HG02884 (cell line): ENCODE results near the gene NUP50.

ENCODE experiments used
- ATAC-seq: cut with Tn5 transposase; IDR thresholded peaks from one replicate; pipeline ENCODE4 v1.9.1; 2021; ENCODE audit warnings: mild to moderate bottlenecking, moderate library complexity; ENCODE audit not compliant: unreplicated experiment

NUP50 gene

DNA sequence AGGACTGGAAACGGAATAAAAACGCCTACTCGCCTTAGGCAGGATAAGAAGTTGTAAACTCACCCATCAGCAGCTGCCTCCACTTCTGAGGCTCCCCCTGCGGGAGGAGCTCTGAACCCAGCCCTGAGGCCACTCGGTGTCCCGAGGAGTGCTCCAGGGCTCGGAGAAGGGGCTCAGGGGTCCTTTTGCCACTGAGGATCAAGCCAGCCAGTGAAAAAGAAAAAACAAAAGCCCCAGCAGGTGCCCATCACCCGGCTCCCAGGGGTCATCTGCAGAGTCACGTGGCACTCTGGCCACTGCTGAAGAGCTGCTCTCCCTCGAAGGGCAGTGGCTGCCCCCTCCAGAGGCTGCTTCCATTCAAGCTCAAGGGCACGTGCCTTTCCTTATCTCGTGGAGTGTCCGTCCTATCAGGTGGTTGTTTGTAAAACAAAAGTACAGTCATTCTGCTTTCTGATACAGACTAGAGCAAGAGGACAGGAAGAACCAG lies 29.0 kb downstream of the NUP50 start:
- no peak for ATAC-seq

DNA sequence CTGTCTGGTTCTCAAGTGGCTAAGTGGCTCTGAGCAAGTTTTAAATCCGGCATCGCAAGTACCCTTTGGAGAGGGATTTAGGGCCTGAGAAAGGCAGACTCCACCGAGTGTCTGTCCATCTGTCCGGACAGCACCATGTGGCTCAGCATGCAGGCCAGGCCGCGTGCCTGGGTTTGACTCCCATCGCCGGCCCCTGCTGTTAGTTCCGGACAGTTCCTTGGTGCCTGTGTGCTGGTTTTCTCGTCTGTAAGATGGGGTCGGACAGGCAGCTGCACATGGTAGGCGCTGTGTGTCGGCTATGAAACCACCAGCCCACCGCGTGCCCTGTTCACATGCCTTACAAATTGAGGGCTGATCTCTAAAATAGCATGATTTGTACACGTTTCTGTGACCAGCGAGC lies 31.0 kb downstream of the NUP50 start:
- ATAC-seq = no peak

DNA sequence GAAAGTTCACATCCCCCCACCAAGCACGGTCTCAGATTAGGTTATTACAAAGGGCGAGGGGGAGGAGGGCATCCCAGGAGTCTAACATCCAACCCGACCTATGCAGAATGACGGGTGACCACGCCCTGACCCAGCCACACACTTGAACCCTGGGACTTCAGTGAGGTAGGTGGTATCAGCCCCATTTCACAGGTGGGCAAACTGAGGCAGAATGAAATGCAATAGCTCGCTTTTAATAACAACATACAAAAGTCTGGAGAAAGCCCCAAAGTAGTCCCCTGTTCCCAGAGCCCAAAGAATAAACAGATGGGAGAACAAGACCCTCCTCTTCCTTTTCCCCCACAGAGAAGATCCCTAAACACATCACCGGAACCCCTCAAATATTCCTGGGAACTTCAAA lies 31.9 kb downstream of the NUP50 start:
- no peak for ATAC-seq

DNA sequence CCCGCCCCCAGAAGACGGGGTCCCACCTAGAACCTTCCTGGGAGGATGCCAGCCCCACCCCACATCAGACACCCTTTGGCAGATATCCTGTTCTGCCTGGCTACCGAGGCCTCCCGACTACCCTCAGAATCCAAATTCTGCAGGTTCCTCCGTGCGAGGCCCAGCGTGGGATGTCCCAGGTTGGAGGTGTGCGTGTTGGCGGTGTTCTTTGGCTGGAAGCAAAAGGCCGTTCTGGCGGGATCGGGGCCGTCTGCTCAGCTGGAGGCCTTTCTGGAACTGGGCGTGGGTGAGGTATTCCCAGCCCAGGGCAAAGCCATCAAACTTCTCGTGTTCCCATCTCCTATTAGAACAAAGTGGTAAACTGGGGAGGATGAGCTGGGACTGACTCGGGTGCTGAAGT lies 32.6 kb downstream of the NUP50 start:
- no peak for ATAC-seq

DNA sequence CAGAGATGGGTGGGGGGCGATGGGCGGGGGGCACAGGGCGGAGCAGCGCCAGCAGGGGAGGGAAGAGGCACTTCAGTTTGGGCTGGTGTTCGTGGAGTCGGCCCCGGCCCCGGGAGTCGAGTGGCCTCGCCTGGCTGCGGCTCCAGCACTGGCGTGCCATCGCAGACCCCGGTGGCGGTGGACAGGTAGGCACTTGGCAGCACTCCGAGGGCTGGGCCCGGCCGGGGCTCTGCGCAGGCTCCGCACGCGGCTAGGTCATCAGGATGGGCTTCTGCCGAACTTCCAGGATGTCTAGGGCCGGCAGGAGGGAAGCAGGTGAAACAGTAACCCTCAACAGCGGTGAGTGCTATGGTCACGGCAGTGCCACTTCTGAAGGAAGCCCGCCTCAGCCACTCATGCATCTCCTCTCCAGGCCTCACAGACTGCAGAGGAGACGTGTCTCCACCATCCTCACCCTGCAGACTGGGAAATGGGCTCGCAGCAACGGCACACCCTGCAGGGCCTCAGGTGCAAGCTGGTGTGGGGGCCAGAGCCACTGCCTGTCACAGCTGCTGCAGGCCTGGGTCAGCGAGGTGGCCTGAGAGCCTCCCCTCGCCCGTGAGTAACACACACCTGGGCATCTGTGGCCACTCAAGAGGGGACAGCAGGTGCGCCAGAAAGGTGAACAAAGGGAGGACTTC lies 33.3 kb downstream of the NUP50 start:
- no peak for ATAC-seq

DNA sequence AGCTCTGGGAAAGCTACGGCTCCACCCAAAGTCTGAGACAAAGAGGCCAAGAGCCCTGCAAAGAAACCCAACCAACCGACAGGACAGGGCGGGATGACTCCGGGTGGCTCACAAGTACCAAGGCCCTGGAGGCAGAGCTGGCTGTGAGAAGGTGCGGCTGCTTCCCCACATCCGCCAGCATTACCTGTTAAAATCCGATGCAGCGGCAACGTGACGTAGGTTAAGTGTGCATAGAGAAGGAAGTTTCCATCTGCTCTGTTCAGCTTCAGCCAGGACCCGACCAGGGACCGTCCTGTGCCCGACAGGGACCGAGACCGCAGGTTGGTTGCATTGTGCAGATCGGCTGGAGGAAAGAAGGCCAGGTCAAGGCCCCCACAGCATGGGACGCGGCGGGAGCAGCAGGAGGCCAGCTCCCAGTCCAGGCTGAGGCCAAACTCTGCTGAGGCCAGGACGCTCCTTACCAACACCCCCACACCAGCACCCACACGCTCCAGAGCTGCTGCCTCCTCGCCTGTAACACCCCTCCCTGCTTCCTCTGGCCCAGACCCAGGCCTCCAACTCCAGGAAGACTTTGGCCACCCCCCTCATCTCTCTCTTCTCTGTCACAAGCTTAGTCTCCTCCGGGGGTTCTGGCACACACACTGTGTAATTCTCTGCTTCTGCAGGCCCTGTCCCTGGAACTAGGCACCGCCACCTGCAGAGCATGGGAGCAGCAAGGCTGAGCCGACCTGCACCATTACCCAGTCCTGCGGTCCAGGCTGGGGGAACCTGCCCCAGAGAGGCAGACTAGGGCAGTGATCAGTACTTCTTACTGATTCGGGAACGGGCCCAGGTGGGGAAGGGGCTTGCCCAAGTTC lies 34.1 kb downstream of the NUP50 start:
- no peak for ATAC-seq

DNA sequence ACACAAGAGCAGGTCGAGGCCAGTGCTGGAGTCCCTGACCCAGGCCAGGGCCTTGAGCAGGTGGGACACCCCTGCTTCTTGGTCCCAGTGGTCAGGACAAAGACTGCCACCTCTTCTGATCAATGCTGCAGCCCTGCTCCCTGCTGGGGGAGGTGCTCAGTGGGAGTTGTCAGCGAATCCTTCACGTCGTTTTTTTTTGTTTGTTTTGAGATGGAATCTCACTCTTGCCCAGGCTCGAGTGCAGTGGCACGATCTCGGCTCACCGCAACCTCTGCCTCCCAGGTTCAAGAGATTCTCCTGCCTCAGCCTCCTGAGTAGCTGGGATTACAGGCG lies 34.7 kb downstream of the NUP50 start:
- ATAC-seq = no peak

DNA sequence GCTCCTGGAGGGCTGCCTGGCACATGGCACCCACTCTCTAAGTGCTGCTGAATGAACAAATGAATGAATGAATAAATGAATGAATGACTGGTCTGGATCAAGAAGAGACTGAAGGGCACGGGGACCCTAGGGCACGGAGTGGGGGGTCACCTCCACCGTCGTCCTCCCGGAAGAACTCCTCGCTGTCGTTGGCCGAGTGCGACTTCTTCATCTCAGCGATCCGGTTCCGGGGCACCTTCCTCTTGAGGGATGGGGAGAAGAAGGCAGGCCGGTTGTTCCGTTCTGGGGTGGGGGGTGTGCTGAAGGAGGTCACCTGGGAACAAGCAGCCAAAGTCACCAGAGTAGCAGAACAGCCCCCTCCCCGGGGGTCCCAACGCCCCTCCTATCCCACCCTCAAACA lies 36.0 kb downstream of the NUP50 start:
- no peak for ATAC-seq

DNA sequence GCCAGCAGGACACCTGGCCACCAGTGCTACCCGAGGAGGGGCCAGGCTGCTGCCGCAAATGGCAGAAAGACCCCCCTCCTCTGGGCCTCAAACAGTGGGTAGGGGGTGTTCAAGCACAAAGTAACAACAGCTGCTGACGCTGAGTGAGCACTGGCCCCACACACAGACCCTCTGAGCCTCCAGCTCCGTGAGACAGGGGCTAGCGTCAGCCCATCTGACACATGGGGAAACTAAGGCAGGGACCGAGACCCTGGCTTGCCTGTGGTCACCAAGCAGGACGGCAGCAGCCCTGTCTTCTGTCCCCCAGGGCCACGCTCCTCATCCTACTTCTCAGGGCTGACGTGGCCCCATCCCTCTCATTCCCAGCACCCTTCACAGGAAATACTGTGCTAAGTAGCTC lies 36.5 kb downstream of the NUP50 start:
- ATAC-seq = no peak

DNA sequence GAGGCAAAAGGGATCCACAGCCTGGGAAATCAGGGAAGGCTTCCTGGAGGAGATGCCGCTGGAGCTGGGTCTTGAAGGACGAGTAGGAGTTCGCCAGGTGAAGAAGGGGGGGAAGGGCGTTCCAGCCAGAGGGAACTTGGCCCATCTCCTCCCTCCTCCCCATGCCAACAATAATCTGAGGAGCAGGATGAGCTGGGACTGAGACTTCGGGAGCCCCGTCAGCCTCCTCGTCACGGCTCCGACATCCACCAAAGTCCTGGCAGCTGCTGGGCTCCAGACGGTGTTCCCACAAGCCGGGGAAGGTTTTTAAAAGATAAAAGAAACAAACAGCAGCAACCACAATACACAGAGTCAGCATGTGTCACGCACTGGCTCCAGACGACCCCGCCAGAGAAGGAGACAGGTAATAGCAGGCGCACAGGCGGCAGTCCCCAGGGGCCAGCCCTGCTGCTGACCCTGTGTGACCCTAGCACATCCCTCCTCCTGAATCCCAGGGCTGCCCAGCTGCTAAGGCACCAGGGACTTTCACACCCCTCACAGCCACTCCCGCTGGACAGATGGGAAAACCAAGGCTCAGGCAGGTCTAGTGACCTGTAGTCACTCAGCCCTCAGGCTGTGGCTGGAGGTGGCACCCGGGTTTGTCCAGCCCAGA lies 37.3 kb downstream of the NUP50 start:
- no peak for ATAC-seq

DNA sequence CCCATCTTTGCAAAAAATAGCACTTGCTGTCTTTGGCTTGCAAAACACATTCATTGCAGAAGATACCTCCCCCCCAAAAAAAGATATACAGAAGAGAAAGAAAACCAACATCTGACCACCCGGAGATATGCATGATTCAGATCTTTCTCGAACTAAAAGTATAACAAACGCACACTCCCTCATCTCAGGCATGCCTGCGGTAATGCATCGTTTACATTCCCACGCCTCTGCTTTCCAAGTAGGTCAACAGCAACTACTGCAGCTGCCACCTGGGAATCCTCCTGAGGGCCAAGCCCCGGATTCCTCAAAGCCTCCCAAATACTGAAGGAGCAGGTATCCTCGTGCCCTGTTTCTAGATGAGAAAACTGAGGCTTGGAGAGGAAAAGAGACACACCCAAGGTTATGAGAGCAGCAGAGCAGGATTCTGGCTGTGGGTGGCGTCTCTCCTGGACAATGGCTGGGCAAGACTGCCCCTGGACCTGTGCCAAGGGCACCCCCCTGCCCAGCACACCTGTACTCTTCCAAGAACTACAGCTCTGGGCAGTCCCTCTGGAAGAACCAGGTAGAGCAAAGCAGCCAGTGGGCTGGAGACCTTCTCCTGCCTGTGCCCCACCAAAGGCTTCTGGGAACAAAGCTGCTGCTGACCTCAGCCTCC lies 38.1 kb downstream of the NUP50 start:
- ATAC-seq = no peak

DNA sequence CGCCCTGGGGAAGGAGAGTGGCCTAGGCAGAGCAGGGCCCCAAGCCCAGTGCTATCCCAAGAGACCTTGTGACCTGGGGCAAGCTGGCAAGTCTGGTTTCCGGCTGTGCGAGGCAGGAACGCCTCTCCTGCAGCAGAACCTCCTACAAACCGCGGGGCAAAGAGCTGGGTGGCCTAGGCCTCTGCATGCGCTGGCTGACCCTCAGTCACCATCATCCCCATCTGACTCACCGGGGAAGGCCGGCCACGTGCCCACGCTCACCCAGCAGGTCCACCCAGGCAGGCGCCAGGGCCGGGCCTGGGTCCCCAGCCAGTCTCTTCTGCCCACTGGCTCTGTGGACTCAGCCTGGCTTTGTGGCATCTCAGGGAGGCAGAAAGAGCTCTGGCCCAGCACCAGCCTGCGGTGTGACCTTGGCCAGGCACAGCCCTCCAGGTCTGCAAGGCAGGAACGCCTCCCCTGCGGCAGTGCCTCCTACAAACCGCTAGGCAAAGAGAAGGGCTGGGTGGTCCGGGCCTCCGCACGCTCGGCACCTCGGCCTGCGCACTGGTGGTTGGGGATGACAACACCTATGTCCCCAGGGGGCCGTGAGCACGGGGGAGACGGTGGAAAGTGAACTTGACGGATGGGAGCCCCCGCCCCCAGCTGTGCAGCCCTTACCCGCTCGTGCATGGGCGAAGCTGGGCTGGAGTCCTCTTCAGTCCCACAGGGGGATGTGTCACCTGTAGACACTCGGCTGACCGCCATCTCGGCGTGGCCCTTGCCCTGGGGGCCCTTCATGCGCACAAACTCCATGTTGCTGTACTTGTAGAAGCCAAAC lies 38.8 kb downstream of the NUP50 start:
- ATAC-seq = no peak

DNA sequence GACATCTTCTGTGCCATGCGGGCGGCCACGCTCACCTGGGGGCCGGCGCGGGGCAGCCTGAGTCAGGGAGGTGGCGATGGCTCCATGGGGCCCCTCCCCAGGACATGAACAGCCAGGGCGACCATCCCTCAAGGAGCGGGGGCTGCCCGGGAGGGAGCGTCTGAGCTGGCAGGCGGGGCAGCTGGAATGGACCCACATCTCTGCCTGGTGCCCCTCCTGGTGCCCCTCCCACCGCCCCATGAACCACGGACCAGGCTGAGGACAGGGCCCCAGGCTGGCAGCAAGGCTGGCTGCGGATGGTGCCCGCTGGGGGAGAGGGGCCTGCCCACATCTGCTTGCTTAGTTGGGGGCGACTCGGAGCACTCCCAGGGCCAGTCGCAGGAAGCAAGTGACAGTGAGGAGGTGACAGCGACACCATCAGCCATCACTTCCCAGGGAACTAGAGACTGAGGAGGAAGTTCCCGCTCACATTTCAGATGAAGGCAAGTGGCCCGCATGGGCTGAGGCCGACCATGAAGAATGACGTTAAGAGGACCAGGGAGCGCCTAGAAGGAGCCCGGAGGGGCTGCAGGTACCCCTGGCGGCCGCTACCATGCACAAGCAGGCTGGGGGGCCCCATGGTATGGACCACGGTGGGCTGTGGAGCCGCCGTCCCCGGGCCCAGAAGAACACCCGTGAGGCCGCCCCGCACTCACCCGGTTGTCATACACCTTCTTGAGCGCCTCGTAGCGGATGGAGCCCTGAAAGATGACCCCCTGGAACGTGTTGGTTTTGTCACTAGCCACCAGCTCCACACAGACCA lies 39.6 kb downstream of the NUP50 start:
- ATAC-seq = no peak

DNA sequence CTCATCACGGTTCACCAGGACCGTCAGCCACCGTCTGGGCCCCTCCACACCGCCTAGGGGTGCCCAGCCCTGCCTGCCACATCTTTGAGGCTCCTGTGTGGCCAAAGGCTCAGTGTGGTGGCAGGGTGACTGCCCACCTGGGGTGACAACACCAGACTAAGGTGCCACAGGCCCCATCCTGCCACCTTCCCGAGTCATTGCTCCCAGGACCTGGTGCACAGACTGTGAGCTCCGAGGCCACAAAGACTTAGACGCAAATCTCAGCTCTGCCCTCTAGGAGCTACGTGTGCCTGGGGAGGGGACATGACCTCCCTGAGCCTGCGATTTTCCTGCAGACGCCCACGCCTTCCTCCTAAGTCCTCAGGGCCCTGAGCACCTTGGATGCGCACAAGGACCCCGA lies 40.5 kb downstream of the NUP50 start:
- no peak for ATAC-seq

DNA sequence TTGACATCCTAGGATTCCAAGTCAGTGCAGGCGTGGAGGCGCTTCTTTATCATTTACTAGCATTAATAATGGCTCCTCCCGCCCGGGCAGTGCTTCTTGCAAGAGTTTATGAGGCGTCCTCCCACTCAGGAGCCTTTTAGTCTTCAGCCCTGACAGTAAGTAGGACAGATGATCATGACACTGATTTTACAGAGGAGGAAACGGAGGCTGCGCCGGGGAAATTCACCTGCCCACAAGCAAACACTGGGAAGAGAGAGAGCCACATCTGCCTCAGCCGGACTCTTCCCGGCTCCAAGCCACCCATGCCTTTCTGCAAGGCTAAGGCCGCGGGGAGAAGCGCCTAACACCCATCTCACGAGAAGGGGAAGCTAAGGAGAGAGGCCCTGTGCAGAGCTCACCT lies 41.1 kb downstream of the NUP50 start:
- ATAC-seq = no peak

DNA sequence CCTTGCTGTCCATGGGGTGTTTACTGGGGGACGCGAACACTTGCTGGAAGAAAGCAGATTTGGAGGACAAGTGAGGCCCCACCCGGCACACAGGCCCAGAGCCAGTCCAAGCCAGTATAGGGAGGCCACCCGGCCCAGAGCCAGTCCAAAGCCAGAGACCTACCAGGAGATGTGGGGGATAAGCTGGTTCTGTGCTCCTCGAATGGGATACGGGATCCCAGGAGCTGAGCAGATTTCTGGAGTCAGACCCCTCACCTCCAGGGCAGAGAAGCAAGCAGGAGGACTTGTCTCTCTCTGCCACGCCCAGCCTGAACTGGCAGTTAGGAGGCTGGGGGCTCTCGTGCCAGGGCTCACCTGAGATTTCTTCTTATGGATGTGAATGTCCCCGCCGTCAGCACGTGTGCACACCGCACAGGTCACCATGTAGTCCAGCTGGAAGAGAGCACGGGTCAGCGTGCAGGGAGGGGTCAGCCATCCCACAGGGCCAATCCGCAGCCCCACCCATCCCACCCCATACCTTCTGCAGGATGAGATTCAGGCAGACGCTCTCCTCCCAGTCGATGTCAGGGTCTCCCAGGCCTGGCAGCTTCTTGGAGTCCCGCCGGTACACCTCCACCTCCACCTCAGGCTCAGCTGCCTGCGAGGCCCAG lies 41.7 kb downstream of the NUP50 start:
- ATAC-seq = no peak

DNA sequence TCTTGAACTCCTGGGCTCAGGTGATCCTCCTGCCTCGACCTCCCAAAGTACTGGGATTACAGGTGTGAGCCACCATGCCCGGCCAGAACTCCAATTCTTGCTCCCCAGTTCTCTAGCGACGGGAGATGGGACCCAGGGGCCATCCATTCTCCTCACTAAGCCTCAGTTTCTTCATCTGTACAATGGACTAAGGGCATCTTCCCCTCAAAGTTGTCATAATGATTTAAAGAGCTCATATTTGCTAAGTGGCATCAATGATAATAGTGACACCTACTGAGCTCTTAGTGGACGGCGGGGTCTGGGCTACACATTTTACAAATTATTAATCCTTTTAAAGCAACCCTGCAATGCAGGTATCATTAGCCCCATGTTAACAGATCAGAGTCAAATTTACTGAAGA lies 42.5 kb downstream of the NUP50 start:
- ATAC-seq = no peak

DNA sequence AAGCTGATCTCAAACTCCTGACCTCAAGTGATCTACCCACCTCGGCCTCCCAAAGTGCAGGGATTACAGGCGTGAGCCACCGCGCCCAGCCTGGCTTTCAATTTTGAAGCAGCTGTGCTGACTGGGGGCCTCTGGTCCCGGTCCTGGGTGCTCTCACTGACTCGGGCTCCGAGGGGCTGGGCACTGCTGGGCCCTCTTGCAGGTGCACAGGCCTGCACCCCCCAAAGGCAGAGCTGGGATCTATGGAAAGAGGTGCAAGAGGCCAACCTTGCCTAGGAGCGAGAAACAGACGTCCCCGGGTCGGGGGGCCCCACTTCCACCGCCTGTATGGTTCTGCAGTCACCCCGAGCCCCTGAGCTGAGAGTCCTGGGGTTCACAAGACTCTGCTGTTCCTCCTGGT lies 43.8 kb downstream of the NUP50 start:
- no peak for ATAC-seq

DNA sequence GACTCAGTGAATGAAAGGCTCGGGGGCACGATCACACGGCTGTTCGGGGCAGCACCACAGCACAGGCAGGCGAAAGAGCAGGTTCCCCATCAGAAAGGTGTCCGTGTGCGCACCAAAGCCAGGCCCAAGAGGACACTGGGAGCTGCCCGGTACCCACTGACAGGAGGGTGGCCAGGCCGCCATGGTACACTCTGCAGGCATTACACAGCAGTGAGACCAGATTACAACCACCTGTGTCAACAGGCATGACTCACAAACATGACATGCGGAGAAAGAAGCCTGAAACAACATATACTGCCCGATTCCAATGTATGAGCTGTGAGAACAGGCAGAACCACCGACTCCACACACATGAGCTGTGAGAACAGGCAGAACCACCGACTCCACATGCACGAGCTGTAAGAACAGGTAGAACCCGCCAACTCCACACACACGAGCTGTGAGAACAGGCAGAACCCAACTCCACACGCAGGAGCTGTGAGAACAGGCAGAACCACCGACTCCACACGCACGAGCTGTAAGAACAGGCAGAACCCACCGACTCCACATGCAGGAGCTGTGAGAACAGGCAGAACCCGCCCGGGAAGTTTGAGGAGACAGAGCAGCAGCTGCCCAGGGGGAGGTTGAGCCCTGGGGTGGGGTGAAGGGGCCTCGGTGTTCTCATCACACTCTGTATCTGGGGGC lies 44.4 kb downstream of the NUP50 start:
- ATAC-seq = no peak
